Naive thymus-derived CD8-positive, alpha-beta T cell (primary cell): ENCODE measurements around the gene CCDC85B. TPM values are rescaled to one million over a fixed set of nuclear protein-coding genes. Genes with fewer than 3 reads are reported as not detected.

Experiments used
- ATAC-seq, 2 donors: fragments of 150-1000 bp; cut with Tn5 transposase in 1 of 2; sonication (Bioruptor Pico), chemical (Tn5 transposase) in 1 of 2; 1 replicate in 1 of 2; 2 replicates in 1 of 2; pipeline ENCODE4 v1.10.0; 2021; ENCODE audit warnings: mild to moderate bottlenecking in 2 of 2, moderate library complexity in 2 of 2
- POLR2A ChIA-PET: fragments of 350-600 bp; sonication (Branson Sonifier 250); formaldehyde crosslinking; loops from one replicate; lab custom pipeline; 2021; ENCODE audit warnings: antibody characterized with exemption; lab: Charles Lee
- DNase-seq, 10 donors: peaks; one replicate each; pipeline versions ENCODE4 v3.0.0 to v3.0.0-alpha.2; 2020 to 2022
- H3K27ac Mint-ChIP-seq, 10 donors: one replicate each; pipeline ENCODE4 v1.8.0; 2020 to 2022; ENCODE audit warnings: mild to moderate bottlenecking in 10 of 10, mixed read lengths in 10 of 10, moderate library complexity in 4 of 10, inconsistent platforms in 1 of 10
- H3K27me3 Mint-ChIP-seq, 5 donors: one replicate each; pipeline ENCODE4 v1.8.0; 2021 to 2022; ENCODE audit warnings: mixed read lengths in 5 of 5
- H3K36me3 Mint-ChIP-seq, 3 donors: one replicate each; pipeline ENCODE4 v1.8.0; 2020 to 2022; ENCODE audit warnings: mixed read lengths in 3 of 3, mild to moderate bottlenecking in 2 of 3, inconsistent platforms in 1 of 3
- H3K4me1 Mint-ChIP-seq, 4 donors: one replicate each; pipeline ENCODE4 v1.8.0; 2021 to 2022; ENCODE audit warnings: mixed read lengths in 4 of 4
- H3K4me3 Mint-ChIP-seq, 10 donors: one replicate each; pipeline ENCODE4 v1.8.0; 2020 to 2022; ENCODE audit warnings: mild to moderate bottlenecking in 10 of 10, mixed read lengths in 10 of 10, moderate library complexity in 6 of 10, inconsistent platforms in 1 of 10
- H3K9me3 Mint-ChIP-seq, 9 donors: one replicate each; pipeline ENCODE4 v1.8.0; 2020 to 2022; ENCODE audit warnings: mixed read lengths in 9 of 9, mild to moderate bottlenecking in 3 of 9, inconsistent platforms in 1 of 9, moderate library complexity in 1 of 9
- polyA plus RNA-seq, 3 donors: library from polyadenylated mRNA; unstranded; fragments of 300-500 nt; fragmentation: Illumina TruSeq; gene quantifications; one replicate each; pipeline ENCODE4 v1.2.3, GENCODE V29; 2021
- total RNA-seq, 8 experiments: library from RNA in 2 of 8; stranded (reverse) in 2 of 8; gene quantifications; one replicate each; pipeline ENCODE4 v1.2.3 and lab custom pipeline; 2021 to 2026

Gene CCDC85B
- total and polyA plus RNA-seq, 5 experiments from 2014 or later = 25.8 to 83.6 (median 77.2) TPM

DNA sequence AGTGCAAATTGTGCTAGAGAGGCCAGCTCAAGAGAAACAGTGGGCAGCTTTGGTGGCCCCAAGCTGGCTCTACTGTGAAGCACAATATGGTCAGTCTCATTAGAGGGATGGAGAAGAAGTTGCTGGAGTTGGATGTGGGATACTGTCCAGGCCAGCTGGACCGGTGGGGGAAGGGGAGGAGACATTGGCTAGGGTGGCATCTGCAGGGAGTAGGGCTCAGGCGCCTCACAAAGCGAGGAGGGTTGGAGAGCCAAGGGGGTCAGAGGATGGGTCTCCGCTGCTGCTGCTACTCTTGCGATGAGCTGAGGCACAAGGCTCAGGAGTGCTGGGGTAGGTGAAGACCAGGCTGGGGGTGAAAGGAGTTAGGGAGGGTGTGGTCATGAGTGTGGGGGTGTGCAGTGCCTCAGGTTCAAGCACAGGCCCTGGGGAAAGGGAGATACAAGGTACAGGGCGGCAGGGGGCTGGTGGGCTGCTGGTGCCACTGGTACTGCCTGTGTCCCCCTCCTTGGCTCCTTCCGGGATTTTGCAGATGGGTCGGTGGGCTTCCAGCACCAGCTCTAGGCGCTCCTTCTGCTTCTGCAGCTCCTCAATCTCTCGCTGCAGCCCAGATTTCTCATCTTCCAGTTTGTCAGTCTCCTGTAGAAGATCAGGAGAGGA, 2.3 kb downstream of the CCDC85B start:
- peak overlapping the region; percentile 79 to 94 (median 84) for H3K4me3 Mint-ChIP-seq
- no peaks in the 10 kb centered on the region for H3K9me3 Mint-ChIP-seq
- peak overlapping the region; percentile 79 to 96 (median 92) for H3K27ac Mint-ChIP-seq
- DNase-seq = no peak
- POLR2A ChIA-PET = interaction anchor here (0.8 to 16.8 kb wide), 11 partner anchors 8 to 396 kb away, joined by 3 to 405 read pairs (median 9); partner anchors contain the start of genes C11orf68, CFL1, CTSW and DRAP1
- ATAC-seq = no peak
- H3K36me3 Mint-ChIP-seq = no peaks in the 10 kb centered on the region
- H3K27me3 Mint-ChIP-seq = no peaks in the 10 kb centered on the region
- H3K4me1 Mint-ChIP-seq = peaks cover 32 to 63% (median 57%) of the 10 kb centered on the region in 4 donors

GRCh38 chr11:65894034-65894591, 3.6 kb downstream of the CCDC85B start:
- Mint-ChIP-seq H3K4me3 (peak overlapping the region; percentile 75 to 94 (median 84)), H3K4me1 (peaks cover 24 to 53% (median 50%) of the 10 kb centered on the region in 4 donors), H3K9me3 (no peaks in the 10 kb centered on the region), H3K27me3 (peaks cover 0 to 3% (median 0%) of the 10 kb centered on the region in 5 donors), H3K36me3 (no peaks in the 10 kb centered on the region), H3K27ac (peak overlapping the region; percentile 79 to 96 (median 92))
- POLR2A ChIA-PET = interaction anchor here (0.6 to 16.8 kb wide), 13 partner anchors 10 to 397 kb away, joined by 3 to 405 read pairs (median 6); partner anchors contain the start of genes BANF1, C11orf68, CFL1 and CTSW
- DNase-seq (peak in 3 of 10 donors; percentile 20 to 30 (median 28)), ATAC-seq (no peak)

DNA sequence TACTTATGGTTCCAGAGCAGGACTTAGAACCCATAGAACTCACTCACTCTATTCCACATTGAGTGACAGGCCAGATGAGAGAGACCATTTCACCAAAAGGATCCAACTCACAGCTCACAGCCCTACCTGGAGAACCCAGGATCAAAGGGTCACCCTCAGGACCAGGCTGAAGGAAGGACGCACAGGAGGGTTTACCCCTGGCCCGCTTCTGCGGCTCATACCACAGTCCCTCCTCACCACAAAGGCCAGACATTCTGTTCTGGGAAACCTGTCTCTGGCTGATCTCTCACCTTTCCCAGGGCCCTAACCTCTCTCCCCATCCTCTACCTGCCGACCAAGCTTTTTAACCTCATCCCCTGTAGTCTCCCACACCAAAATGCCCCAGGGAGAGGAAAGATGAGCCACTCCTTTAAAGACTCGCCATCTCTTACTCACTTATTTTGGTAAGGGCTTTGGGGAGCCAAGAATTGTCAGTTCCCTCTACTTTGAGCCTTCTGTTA, 5.1 kb downstream of the CCDC85B start:
- POLR2A ChIA-PET = interaction anchor here (1.1 to 12.2 kb wide), 4 partner anchors 10 to 36 kb away, joined by 4 to 209 read pairs (median 94); partner anchors contain the start of genes C11orf68, CTSW, DRAP1 and EFEMP2
- Mint-ChIP-seq H3K4me1 (peaks cover 12 to 42% (median 38%) of the 10 kb centered on the region in 4 donors), H3K9me3 (no peaks in the 10 kb centered on the region), H3K27me3 (peaks cover 0 to 3% (median 0%) of the 10 kb centered on the region in 5 donors), H3K4me3 (peak overlapping the region in 6 of 10 donors; percentile 3 to 71 (median 52)), H3K36me3 (no peaks in the 10 kb centered on the region), H3K27ac (peak overlapping the region in 7 of 10 donors; percentile 14 to 83 (median 62))
- DNase-seq (no peak), ATAC-seq (no peak)

GRCh38 chr11:65896034-65896999, 5.8 kb downstream of the CCDC85B start:
- peaks cover 0 to 3% (median 0%) of the 10 kb centered on the region in 5 donors for H3K27me3 Mint-ChIP-seq
- DNase-seq (no peak), ATAC-seq (no peak)
- H3K27ac Mint-ChIP-seq = peak overlapping the region in 5 of 10 donors; percentile 29 to 69 (median 67)
- H3K4me1 Mint-ChIP-seq = peaks cover 13 to 47% (median 39%) of the 10 kb centered on the region in 4 donors
- no peaks in the 10 kb centered on the region for H3K36me3 Mint-ChIP-seq
- no peaks in the 10 kb centered on the region for H3K9me3 Mint-ChIP-seq
- peak overlapping the region in 5 of 10 donors; percentile 15 to 71 (median 58) for H3K4me3 Mint-ChIP-seq
- POLR2A ChIA-PET = interaction anchor here (1.1 to 12.2 kb wide), 5 partner anchors 9 to 37 kb away, joined by 4 to 209 read pairs (median 11); partner anchors contain the start of genes C11orf68, CTSW, DRAP1 and EFEMP2

- H3K4me1 Mint-ChIP-seq = peaks cover 13 to 45% (median 36%) of the 10 kb centered on the region in 4 donors
- DNase-seq (no peak), ATAC-seq (no peak)
- H3K36me3 Mint-ChIP-seq = no peaks in the 10 kb centered on the region
- peak overlapping the region in 1 of 10 donors; percentile 12 for H3K27ac Mint-ChIP-seq
- no peak overlapping the region for H3K4me3 Mint-ChIP-seq
- POLR2A ChIA-PET = interaction anchor here (0.7 to 10.6 kb wide), 4 partner anchors 12 to 37 kb away, joined by 3 to 183 read pairs (median 8); partner anchors contain the start of genes C11orf68, DRAP1 and MUS81
- no peaks in the 10 kb centered on the region for H3K9me3 Mint-ChIP-seq
- peaks cover 0 to 3% (median 0%) of the 10 kb centered on the region in 5 donors for H3K27me3 Mint-ChIP-seq
Observed at GRCh38 chr11:65897020-65897471, 6.6 kb downstream of the CCDC85B start.

GRCh38 chr11:65898656-65899355, 8.3 kb downstream of the CCDC85B start:
- POLR2A ChIA-PET = interaction anchor here (0.7 to 6.2 kb wide), 9 partner anchors 9 to 414 kb away, joined by 3 to 105 read pairs (median 4); partner anchors contain the start of genes C11orf68, CCDC85B, DRAP1 and FIBP
- no peak for ATAC-seq
- DNase-seq = no peak
- Mint-ChIP-seq H3K4me1 (peaks cover 4 to 33% (median 18%) of the 10 kb centered on the region in 4 donors), H3K9me3 (no peaks in the 10 kb centered on the region), H3K27ac (peak overlapping the region in 6 of 10 donors; percentile 52 to 92 (median 66)), H3K36me3 (no peaks in the 10 kb centered on the region), H3K4me3 (peak overlapping the region; percentile 66 to 87 (median 78)), H3K27me3 (peaks cover 0 to 3% (median 0%) of the 10 kb centered on the region in 5 donors)

GRCh38 chr11:65899356-65900124, 9.1 kb downstream of the CCDC85B start:
- Mint-ChIP-seq H3K27me3 (peaks cover 0 to 4% (median 0%) of the 10 kb centered on the region in 5 donors), H3K27ac (peak overlapping the region in 3 of 10 donors; percentile 28 to 58 (median 57)), H3K36me3 (no peaks in the 10 kb centered on the region), H3K4me3 (peak overlapping the region; percentile 50 to 78 (median 61)), H3K9me3 (no peaks in the 10 kb centered on the region), H3K4me1 (peaks cover 2 to 27% (median 12%) of the 10 kb centered on the region in 4 donors)
- ATAC-seq = peak in 1 of 2 donors; percentile 11
- POLR2A ChIA-PET = interaction anchor here (0.7 to 6.2 kb wide), 7 partner anchors 9 to 413 kb away, joined by 3 to 105 read pairs (median 14); partner anchors contain the start of genes C11orf68, CCDC85B, DRAP1 and FIBP
- DNase-seq = peak in 4 of 10 donors; percentile 33 to 55 (median 43)

- H3K4me1 Mint-ChIP-seq = peaks cover 2 to 24% (median 10%) of the 10 kb centered on the region in 4 donors
- peak within 1 kb of the TSS in 9 of 10 donors; percentile 41 to 94 (median 72) for H3K27ac Mint-ChIP-seq
- H3K36me3 Mint-ChIP-seq = no peaks in the 10 kb centered on the region
- POLR2A ChIA-PET = interaction anchor here (0.8 to 6.2 kb wide), 11 partner anchors 10 to 417 kb away, joined by 3 to 105 read pairs (median 6); partner anchors contain the start of genes C11orf68, CCDC85B, CD248 and CTSW
- ATAC-seq = peak; percentile 93 to 98
- H3K27me3 Mint-ChIP-seq = peaks cover 0 to 4% (median 0%) of the 10 kb centered on the region in 5 donors
- H3K4me3 Mint-ChIP-seq = peak within 1 kb of the TSS; percentile 57 to 80 (median 74)
- peak; percentile 85 to 95 (median 91) for DNase-seq
- no peaks in the 10 kb centered on the region for H3K9me3 Mint-ChIP-seq
Observed at GRCh38 chr11:65900125-65900898, 9.8 kb downstream of the CCDC85B start, which contains the start of gene FOSL1. Gene FOSL1 (minus strand): TSS chr11:65900388. CDS start chr11:65900339, 49 bp downstream.

- DNase-seq (no peak), ATAC-seq (no peak)
- Mint-ChIP-seq H3K4me1 (peaks cover under 1 to 21% (median 7%) of the 10 kb centered on the region in 4 donors), H3K9me3 (no peaks in the 10 kb centered on the region), H3K4me3 (peak overlapping the region; percentile 57 to 80 (median 74)), H3K36me3 (no peaks in the 10 kb centered on the region), H3K27me3 (peaks cover 0 to 4% (median 0%) of the 10 kb centered on the region in 5 donors), H3K27ac (peak overlapping the region in 9 of 10 donors; percentile 41 to 94 (median 72))
- POLR2A ChIA-PET = interaction anchor here (0.8 to 6.2 kb wide), 11 partner anchors 11 to 417 kb away, joined by 3 to 105 read pairs (median 6); partner anchors contain the start of genes C11orf68, CCDC85B, CD248 and CTSW
Observed at GRCh38 chr11:65900899-65901180, 10.4 kb downstream of the CCDC85B start.
